Upper lobe of left lung (tissue), 4 donors: ENCODE measurements around the gene SEC16B.

Experiments
- CTCF ChIP-seq, 6 experiments: fragments of 450-650 bp in 4 of 6; fragments of 200-600 bp in 2 of 6; sonication (generic) in 2 of 6; IDR thresholded peaks; one replicate each; pipeline ENCODE4 v1.5.1; 2016 to 2019; ENCODE audit warnings: antibody characterized with exemption in 6 of 6
- EP300 ChIP-seq, 4 donors: sonication (generic); formaldehyde crosslinking; IDR thresholded peaks; one replicate each; pipeline ENCODE4 v1.5.1; 2017; ENCODE audit warnings: antibody characterized with exemption in 4 of 4, control low read depth in 2 of 4
- POLR2A ChIP-seq, 4 donors: fragments of 450-650 bp; IDR thresholded peaks; one replicate each; pipeline ENCODE4 v1.5.1; 2016 to 2017; ENCODE audit warnings: antibody characterized with exemption in 4 of 4, mild to moderate bottlenecking in 2 of 4
- POLR2AphosphoS5 ChIP-seq, 2 donors: sonication (generic); formaldehyde crosslinking; IDR thresholded peaks; one replicate each; pipeline ENCODE4 v1.5.1; 2017; ENCODE audit warnings: antibody characterized with exemption in 2 of 2

- TF ChIP-seq CTCF (IDR thresholded peaks at IDR 0.05), result no peak
- no peak for TF ChIP-seq POLR2A (IDR thresholded peaks at IDR 0.05)
- TF ChIP-seq EP300 (IDR thresholded peaks at IDR 0.05), result no peak
- no peak for TF ChIP-seq POLR2AphosphoS5 (IDR thresholded peaks at IDR 0.05)
Measured at GRCh38 chr1:178010674-178011464, 41.0 kb upstream of the SEC16B start.
